HS-27A (cell line): ENCODE measurements around the gene SKA3.
"Not testable (repeated sequence)": the region's sequence is repeated elsewhere in the genome, so short reads cannot be mapped to it uniquely, and the experiment has no call there.

Experiments used
- DNase-seq: peaks from one replicate; pipeline ENCODE4 v3.0.0-alpha.2; 2012; ENCODE audit warnings: low read depth, missing footprints

SKA3 gene

DNA sequence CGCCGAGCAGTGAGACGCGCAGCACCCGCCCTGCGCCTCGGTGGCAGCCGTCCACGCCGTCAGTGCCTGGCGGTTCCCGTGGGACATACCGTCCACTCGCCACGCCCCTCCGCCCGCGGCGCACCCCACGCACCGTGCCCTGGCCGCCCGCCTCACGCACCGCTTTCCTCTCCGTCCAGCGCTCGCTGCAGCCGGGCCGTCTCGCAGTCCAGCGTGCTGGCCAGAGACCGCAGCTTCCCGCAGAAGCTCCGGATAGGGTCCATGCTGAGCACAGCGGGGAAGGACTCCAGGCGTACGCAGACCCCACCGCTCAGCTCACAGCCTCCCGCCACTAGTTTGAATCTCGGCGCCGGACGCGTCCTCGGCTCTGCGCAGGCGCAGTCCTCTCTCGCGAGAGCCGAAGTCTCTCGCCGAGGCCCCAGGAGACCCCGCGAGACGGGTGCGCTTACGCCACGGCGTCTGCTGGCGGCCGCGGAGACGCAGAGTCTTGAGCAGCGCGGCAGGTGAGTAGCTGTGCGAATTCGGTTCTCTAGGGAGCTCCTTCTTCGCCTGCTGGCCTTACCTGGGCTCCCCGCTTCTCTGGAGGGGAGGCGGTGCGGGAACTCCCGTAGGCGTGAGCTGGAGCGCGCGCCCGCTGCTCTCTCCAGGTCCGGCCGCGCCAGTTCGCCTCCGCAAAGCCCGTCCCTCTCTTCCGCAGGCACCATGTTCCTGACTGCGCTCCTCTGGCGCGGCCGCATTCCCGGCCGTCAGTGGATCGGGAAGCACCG is at the start of gene SKA3, which contains the start of gene MRPL57:
TSS of gene SKA3 (minus strand) at position 338 of the 767 bp plus-strand sequence. CDS start at position 263, 75 bp downstream.
TSS of gene MRPL57 (plus strand) at position 444 of the 767 bp plus-strand sequence. CDS start at position 703, 259 bp downstream.
- DNase-seq: peak; percentile 48

DNA sequence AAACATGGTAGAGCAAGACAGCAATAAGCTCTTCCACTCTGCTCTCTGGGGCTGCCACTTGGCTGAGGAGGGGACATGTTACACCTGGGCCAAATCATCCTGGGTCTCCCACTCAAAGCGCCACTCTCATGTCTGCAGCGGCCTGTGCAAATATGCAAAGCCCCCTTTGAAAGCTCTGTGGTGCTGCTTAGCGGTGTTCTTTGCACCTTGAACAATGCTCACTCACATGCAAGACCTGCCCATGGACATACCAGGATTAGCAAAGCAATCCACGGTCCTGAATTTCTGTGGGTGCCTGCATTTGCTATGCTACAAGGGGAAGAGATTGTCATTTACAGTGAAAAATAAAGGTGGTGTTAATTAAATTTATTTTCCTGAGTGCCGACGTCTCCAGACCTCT is 48.7 kb upstream of the SKA3 start:
- no peak for DNase-seq

DNA sequence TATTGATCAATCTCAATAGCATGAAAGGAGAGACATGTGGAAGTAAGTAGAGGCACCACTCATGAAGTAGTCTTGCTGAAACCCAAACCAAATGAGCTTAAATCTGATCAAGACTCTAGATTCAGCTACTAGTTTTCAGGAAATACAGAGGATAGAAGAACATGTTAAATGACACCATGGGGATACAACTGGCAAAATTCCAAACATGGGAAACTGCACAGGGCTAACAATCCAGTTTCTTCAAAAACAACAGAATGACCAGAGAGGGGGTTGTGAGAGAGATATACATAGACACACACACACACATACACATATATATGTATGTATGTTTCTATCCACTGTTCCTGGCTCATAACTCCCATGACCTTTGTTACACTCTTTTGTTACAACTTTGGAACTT is 44.9 kb upstream of the SKA3 start:
- no peak for DNase-seq

DNA sequence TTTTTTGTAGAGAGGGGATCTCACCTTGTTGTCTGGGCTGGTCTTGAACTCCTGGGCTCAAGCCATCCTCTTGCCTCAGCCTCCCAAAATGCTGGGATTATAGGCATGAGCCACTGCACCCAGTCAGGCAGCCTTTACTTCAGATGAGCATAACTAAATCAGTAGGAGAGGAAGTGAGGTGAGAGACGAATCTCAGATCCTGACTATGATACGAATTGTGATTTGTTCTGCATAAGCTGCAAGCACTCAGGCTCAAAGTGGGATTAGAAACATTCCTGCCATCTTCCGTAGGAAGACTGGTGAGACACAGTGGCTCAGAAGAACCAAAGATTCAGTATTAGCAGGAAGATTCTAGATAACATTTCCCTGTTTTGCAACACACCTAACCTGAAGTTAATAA is 43.4 kb upstream of the SKA3 start:
- not testable (repeated sequence) for DNase-seq

DNA sequence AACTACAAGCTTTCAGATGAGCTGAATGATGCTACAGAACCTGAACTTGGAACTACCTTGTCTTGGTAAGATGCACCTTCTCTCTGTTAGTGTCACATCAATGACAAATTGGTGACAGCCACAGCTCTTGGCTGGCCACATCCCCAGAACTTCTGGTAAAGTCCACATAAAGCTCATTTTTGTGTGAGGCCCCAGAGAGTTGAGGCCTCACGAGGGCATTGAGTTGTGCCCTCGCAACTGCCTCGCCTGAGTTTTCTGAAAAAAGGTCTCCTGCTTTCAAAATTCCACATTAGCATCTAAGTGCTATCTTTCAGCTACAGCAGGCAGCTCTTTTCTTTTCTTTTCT is 42.7 kb upstream of the SKA3 start:
- no peak for DNase-seq

DNA sequence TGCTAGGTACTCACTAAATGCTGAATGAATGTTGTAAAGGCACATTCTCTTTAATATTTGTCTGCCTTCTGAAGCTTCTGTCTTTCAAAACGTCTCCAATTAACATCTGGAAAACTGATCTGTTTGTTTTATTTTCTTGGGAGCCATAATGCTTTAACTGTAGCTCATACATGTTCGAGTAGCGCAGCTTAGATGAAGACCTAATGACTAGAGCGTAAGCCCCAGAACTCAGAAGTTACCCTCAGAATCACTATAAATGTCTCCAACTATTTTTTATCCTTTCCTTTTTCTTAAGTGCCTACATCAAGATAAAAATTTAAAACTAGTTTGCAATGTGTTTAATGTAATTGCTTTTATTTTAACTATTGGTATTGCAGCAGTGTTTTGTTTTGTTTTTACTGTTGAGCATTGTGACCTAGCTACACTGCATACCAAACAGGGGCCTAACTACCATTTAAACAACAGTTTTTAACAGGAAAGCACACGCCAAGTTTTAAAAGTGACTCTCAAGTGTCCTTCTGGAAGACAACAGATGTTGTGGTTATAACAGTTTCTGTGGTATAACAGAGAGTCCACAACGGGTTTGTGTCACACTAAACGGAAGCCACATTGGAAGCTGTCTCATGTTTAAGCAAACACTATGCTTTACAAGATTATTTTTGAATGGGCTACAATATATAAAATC is 42.1 kb upstream of the SKA3 start:
- no peak for DNase-seq

DNA sequence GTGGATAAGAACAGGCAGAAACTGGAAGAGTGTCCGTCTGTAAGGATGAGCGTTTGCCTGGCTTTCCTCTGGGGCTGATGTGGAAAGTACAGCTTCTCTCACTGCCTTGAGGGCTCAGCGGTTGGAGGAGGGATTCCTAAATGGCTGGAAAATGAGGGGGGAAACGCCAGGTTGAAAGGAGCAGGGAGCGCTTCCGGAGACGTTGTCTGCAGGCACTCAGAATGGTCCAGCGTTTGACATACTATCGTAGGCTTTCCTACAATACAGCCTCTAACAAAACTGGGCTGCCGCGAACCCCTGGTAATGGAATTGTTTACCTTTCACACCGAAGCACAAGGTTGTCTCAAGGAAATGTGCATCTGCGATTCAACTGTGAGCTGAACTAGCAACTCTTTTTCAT is 40.0 kb upstream of the SKA3 start:
- DNase-seq: no peak

DNA sequence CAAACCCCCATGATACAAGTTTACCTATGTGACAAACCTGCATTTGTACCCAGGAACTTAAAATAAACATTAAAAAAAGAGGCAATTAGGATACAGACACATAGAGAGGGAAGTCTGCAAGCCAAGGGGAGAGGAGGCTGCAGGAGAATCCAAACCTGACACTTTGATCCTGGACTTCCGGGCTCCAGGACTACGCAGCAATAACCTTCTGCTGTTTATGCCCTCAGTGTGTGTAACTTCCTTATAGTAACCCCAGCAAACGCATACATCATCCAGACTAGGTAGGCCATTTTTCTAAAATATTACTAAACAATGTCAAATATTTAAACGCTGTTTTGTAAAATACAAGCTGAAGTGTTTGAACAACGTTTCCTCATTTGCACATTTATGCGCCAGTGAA is 39.1 kb upstream of the SKA3 start:
- not testable (repeated sequence) for DNase-seq

DNA sequence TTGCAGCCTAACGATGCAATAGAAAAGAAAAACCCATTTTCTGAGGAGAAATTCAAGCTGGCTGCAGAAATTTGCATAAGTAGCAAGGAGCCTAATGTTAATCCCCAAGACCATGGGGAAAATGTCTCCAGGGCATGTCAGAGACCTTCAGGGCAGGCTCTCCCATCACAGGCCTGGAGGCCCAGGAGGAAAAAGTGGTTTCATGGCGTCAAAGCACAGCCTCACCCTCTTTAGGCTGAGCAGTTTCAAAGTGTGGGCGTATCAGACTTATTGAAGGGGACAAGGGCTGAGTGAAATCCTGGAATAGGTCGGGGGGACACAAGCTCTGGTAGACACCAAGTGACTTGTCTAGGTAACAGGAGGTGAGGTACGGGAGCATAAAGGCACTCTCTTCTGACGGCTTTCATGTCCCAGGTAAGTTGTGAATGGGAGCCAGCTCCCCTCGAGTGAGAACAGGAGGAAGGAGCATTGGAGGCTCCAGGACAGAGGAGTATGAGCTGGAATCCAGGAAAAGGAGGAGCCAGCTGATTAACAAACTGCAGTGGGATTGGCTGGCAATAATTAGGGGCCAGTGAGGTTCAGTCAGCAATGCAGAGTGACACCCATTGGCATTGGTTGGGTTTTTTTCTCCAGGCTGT is 35.9 kb upstream of the SKA3 start:
- no peak for DNase-seq

DNA sequence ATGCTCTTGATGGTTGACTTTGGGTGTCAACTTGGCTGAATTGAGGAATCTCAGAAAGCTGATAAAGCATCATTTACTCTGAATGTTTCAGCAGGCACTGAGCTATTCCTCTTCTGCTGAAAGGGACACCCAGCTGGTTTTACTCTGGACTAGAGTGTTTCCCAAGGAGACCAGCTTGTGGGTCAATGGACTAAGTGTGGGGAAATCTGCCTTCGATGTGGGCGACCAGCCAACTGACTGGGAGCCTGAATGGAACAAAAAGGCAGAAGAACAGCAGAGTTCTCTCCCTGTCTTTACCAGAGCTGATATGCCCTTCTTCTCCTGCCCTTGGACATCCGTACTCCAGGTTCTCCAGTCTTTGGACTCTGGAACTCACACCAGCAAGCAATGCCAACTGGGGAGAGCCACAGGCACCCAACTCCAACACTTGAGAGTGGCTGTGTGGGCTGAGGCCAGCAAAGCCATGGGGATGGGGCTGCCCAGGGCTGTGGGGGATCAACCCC is 32.4 kb upstream of the SKA3 start:
- no peak for DNase-seq

DNA sequence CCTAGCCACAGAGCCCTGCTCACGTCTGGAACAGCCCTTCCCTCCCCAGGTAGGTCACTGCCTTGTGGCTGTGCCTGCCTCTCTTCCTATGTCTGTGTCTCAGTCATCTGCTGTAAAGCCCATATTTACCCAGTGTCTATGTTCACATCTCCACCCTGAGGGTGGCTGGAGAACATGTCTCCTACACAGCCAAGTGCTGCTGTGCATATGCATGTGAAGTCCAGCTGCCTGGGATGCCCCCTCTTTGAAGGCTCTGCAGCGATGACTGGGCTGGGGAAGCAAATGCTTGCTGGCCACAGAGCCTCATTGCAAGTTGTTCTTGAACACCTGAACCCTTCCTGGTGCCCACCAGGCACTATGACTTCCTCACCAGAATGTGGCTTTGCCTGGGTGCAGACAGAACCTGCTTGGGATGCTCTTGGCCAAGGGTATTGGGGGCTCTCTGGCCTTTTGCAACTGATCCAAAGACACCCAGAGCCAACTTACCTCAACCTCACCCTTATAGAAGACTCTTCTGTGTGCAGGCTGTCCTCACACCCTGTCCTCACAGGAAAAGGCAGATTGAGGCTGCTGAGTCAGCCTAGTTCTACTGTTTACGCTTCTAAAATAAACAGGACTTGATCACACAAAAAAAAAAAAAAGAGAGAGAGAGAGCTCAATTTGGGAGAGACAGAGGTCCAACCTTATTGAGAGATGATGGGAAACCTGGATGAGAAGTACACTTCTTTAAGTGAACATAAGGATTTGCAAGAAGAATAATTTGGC is 26.6 kb upstream of the SKA3 start:
- DNase-seq: no peak

DNA sequence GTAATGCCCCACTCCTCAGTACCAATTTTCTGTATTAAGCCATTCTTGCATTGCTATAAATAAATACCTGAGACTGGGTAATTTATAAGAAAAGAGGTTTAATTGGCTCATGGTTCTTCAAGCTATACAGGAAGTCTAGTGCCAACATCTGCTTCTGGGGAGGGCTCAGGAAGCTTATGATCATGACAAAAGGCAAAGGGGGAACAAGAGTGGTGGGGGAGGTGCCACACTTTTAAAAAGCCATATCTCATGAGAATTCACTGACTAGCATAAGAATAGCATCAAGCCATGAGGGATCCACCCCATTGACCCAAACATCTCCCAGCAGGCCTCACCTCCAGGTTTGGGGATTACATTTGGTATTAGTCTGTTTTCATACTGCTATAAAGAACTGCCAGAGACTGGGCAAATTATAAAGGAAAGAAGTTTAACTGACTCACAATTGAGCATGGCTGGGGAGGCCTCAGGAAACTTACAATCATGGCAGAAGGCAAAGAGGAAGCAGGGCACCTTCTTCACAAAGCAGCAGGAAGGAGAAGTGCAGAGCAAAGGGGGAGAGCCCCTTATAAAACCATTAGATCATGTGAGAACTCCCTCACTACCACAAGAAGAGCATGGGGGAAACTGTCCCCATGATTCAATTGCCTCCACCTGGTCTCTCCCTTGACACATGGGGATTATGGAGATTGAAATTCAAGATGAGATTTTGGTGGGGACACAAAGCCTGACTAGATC is 25.3 kb upstream of the SKA3 start:
- not testable (repeated sequence) for DNase-seq

DNA sequence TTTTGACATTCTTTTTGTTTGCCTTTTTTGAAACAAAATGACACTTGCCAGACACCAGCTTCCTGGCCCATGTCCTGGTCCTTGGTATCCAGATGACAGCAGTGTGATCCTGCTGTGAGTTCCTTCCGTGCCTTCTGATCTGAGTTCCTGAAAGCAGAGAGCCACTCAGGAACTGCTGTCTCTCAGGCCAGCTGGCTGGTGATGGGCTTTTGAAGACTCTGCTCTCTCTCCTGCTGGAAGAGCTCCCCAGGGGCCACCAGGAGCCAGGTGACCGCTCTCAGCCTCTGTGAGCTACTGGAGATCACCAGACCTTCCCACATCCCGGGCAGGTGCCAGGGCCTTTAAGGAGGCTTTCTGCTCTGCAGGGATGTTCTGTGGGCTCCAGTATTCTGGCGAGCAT is 22.0 kb upstream of the SKA3 start:
- not testable (repeated sequence) for DNase-seq

DNA sequence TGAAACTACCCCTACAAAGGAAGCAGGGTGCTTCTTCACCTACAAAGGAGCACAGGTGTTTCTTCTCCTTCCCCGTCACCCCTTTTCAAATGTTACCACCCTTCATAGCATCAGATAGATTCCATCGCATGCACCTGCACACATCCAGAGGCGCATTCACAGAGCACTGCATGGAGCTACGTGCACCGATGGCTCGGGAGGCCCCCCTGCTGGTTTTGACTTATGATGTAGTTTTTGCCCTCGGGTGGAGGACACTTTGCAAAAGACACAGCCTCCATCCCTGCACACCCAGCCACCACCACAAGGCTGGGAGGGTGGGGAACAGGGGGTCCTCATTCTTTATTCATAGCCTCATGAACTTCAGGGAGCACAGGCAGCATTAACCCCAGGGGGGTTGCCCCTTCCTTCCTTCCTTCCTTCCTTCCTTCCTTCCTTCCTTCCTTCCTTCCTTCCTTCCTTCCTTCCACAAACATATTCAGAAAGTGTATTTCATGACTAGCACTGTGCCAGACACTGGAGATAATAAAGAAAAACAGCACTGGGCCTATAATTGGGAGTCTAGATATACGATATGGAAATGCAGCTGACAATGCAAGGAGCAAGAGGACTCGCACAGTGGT is 21.4 kb upstream of the SKA3 start:
- not testable (repeated sequence) for DNase-seq

DNA sequence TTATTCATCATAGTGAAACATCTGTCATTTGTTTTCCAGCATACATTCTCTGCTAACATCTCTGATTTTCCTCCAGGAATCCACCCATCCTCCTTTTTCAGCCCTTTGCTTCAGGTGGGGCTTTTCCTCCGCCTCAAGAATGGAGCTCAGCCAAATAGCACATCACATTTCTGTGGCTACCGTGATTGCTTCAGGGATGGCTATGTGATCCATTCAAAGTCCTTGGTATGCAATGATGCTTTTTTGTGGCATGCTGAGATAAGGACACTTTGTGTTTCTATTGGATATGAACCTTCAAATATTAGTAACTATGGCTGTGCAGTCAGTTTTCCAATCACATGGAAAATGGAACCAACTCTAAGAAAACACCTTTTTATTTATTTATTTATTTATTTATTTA is 18.4 kb upstream of the SKA3 start:
- DNase-seq: not testable (repeated sequence)

DNA sequence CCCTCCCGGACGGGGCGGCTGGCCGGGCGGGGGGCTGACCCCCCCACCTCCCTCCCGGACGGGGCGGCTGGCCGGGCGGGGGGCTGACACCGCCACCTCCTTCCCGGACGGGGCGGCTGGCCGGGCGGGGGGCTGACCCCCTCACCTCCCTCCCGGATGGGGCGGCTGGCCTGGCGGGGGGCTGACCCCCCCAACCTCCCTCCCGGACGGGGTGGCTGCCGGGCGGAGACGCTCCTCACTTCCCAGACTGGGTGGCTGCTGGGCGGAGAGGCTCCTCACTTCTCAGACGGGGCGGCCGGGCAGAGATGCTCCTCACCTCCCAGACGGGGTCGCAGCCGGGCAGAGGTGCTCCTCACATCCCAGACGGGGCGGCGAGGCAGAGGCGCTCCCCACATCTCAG is 10.1 kb upstream of the SKA3 start:
- not testable (repeated sequence) for DNase-seq

DNA sequence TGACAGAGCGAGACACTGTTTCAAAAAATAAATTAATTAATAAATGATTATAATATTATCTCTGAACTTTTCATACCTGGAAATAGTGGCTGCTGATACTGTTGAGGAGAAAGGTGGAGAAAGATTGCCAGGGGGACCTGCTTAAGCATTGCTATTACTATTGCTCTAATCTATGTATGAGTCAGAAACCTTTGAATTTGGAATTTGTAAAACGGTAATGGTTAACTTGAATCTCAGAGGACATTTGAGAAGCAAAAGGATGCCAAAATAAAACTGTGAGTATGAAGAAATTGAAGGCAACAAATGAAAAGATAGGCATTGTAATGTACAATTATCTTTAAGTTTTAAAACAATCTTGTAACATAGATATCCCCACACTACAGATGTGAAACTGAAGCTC is 5.3 kb upstream of the SKA3 start:
- no peak for DNase-seq

DNA sequence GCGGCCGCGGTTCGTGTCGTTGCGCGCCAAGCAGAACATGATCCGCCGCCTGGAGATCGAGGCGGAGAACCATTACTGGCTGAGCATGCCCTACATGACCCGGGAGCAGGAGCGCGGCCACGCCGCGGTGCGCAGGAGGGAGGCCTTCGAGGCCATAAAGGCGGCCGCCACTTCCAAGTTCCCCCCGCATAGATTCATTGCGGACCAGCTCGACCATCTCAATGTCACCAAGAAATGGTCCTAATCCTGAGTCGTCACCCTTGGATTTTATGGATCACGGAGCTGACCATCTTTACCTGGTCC is 581 bp upstream of the SKA3 start:
- DNase-seq: no peak

DNA sequence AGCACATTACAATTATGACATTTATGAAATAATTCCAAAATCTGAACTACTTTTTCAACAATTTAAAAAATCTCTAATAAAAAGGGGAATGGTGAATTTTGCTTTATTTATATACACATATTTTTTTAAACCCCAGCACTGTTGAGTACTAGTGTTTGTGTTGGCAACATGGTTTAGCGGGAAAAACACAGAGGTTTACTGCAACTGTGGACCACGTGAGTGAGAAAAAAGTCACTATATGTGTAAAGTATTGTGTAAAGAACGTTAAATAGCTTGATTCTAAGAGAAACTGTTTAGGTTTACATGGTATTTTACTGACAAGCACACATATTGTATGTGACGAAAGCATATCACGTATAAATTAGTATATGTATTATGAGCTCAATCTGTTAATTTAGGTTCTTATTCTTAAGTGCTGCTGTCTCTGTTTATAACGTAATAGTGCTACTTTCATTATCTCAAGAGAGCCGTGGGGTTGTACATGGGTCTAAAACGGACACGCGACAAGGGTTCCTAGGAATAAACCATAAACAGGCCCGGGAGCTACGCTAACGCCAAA is 617 bp downstream of the SKA3 start:
- DNase-seq: peak; percentile 24

DNA sequence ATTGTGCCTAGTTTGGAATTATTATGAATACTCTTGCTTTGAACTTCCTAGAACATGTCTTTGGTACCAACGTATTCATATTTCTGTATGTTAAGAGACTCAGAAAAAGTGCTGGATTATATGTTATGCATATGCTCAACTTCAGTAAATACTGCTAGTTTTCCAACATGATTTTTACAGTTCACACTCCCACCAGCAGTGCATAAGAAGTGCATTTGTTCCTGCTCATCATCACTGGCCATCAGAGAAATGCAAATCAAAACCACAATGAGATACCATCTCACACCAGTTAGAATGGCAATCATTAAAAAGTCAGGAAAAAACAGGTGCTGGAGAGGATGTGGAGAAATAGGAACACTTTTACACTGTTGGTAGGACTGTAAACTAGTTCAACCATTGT is 2.6 kb downstream of the SKA3 start:
- DNase-seq: not testable (repeated sequence)

DNA sequence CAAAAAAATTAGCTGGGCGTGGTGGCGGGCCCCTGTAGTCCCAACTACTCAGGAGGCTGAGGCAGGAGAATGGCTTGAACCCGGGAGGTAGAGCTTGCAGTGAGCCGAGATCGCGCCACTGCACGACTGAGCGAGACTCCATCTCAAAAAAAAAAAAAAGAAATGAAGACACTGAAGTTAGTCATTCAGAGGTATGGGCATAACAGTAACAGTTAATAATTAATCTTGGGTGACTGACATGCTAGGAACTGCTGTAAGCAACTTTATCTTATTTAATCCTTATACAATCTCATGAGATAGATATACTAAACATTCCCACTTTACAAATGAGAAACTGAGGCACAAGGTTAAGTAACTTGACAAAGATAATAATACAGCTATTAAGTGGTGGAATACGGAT is 4.9 kb downstream of the SKA3 start:
- DNase-seq: no peak
